Adrenal gland (tissue), 12 donors: Measurements from ENCODE around the gene FXYD4. TPM values are rescaled to one million over a fixed set of nuclear protein-coding genes. Genes with fewer than 3 reads are reported as not detected.

ENCODE experiments used
- DNase-seq, 7 donors: peaks; one replicate each; pipeline ENCODE4 v3.0.0-alpha.2; 2019 to 2020
- H3K27ac ChIP-seq, 5 donors: fragments of 200-600 bp; sonication (generic) in 4 of 5; 1 replicate in 3 of 5; 2 replicates in 2 of 5; pipeline versions ENCODE4 v1.5.1 to v1.8.0; 2016 to 2020; ENCODE audit warnings: mild to moderate bottlenecking in 1 of 5
- H3K27me3 ChIP-seq: fragments of 200-600 bp; 2 replicates; pipeline ENCODE4 v1.8.0; 2021
- H3K36me3 ChIP-seq, 2 donors: fragments of 200-600 bp; replicated peaks in 1 of 2; 1 replicate in 1 of 2; 2 replicates in 1 of 2; pipeline versions ENCODE4 v1.5.1 to v1.8.0; 2018 to 2022
- H3K4me1 ChIP-seq, 2 donors: fragments of 200-600 bp; replicated peaks in 1 of 2; 1 replicate in 1 of 2; 2 replicates in 1 of 2; pipeline versions ENCODE4 v1.5.1 to v1.8.0; 2018 to 2021
- H3K4me3 ChIP-seq, 4 donors: fragments of 200-600 bp; sonication (generic) in 3 of 4; one replicate each; pipeline ENCODE4 v1.5.1; 2016 to 2018
- H3K9me3 ChIP-seq, 3 donors: fragments of 200-600 bp; sonication (generic) in 1 of 3; replicated peaks in 1 of 3; 1 replicate in 2 of 3; 2 replicates in 1 of 3; pipeline versions ENCODE4 v1.5.1 to v1.8.0; 2016 to 2021
- POLR2A ChIP-seq, 2 donors: fragments of 450-650 bp; IDR thresholded peaks; one replicate each; pipeline ENCODE4 v1.6.1; 2017; ENCODE audit warnings: antibody characterized with exemption in 2 of 2, mild to moderate bottlenecking in 2 of 2, moderate library complexity in 1 of 2
- WGBS, 4 donors: extraction: QIAGEN DNeasy Blood & Tissue Kit in 2 of 4; methylation state at CpG; one replicate each; pipeline versions ENCODE4 v1.1.5 to v1.1.7; 2013 to 2017; 5-methylcytosine and 5-hydroxymethylcytosine counted together
- intact Hi-C, 2 donors: fragments of 100-400 bp; cut with DNase I; formaldehyde crosslinking; loops; one replicate each; pipeline versions ENCODE4 v1.14.1 to v1.15.0; 2022 to 2023
- polyA plus RNA-seq, 3 donors: library from polyadenylated mRNA; stranded (reverse); fragments of 200-250 nt in 2 of 3; fragments of 350-450 nt in 1 of 3; fragmentation: Illumina TruSeq in 1 of 3; extraction: RNeasy Lipid Tissue Mini Kit (QIAGEN cat#74804) in 1 of 3; gene quantifications; one replicate each; pipeline ENCODE4 v1.2.3, GENCODE V29; 2013 to 2014
- total RNA-seq, 9 donors: library from RNA; depleted of rRNA in 4 of 9; stranded (reverse); fragments of >200 nt in 4 of 9; fragments of 120-200 nt in 1 of 9; fragmentation: NEBNext Ultra II Directional in 1 of 9; extraction: Animal tissue kit (Norgen Biotek cat#: 25700) in 1 of 9; gene quantifications; one replicate each; pipeline versions ENCODE4 v1.1.0 to v1.2.4, GENCODE V29; 2013 to 2023
- TF ChIP-seq, protein P1 (sequence below), 6 experiments: fragments of 450-650 bp in 4 of 6; fragments of 200-600 bp in 2 of 6; sonication (generic) in 1 of 6; IDR thresholded peaks; 1 replicate in 5 of 6; 2 replicates in 1 of 6; pipeline versions ENCODE4 v1.5.1 to v1.8.0; 2016 to 2021; ENCODE audit warnings: antibody characterized with exemption in 6 of 6, mild to moderate bottlenecking in 2 of 6, moderate library complexity in 1 of 6
- donor health status: healthy with polysubstance abuse.
- donor health status: Bipolar disorder and iron deficiency.
- donor health status: DM: yes; HTN: yes; CAD: no.
- donor health status: DM: no; HTN: no; CAD: no.
- donor health status: DM: no; HTN: no; CAD: no.
- donor health status: DM: yes; HTN: yes; CAD: no.

The FXYD4 gene
- total and polyA plus RNA-seq, 12 donors, result 0.86 TPM; not detected in 11

DNA sequence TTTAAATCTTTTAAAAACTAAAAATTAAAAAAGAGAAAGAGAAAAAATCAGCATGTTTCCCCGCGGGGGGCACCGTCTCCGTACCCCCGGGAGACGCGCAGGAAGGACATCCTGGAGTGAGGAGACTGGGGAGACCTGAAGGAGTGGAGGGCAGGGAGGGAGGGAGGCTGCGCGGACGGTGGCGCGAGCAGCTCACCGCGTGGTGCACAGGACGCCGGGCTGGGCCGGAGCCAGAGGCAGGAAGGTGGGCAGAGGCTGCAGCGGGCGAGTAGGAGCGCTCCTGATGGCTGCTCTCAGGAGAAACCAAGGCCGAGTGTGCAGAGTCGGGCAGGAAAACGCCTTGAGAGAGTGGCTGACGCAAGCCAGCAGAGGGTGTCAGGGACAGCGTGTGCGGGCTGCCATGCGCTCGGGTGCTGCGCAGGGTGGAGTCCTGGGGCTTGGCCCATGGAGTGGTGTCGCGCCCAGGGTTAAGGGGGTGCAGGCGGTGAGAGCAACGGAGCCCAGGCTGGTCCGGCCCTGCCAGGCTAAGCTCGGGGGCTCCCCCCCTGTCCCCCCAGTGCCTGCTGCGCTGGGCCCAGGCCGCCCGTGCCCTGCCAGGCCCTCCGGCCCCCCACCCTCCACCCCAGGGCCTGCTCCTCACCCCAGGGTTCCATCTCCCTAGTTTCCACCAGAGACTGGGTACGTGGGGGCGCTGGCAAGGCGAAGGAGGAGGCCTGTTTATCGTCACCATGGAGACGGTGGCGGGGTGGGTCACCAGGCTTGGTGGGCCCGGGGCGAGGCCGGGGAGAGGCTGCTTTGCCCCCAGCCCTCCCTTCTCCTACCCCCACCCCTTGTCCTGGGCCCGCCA, 28.9 kb upstream of the FXYD4 start:
- no peaks in the 10 kb centered on the region for H3K9me3 ChIP-seq
- H3K4me3 ChIP-seq, result no peak overlapping the region
- H3K4me1 ChIP-seq, result no peaks in the 10 kb centered on the region
- TF ChIP-seq, protein P1, sequence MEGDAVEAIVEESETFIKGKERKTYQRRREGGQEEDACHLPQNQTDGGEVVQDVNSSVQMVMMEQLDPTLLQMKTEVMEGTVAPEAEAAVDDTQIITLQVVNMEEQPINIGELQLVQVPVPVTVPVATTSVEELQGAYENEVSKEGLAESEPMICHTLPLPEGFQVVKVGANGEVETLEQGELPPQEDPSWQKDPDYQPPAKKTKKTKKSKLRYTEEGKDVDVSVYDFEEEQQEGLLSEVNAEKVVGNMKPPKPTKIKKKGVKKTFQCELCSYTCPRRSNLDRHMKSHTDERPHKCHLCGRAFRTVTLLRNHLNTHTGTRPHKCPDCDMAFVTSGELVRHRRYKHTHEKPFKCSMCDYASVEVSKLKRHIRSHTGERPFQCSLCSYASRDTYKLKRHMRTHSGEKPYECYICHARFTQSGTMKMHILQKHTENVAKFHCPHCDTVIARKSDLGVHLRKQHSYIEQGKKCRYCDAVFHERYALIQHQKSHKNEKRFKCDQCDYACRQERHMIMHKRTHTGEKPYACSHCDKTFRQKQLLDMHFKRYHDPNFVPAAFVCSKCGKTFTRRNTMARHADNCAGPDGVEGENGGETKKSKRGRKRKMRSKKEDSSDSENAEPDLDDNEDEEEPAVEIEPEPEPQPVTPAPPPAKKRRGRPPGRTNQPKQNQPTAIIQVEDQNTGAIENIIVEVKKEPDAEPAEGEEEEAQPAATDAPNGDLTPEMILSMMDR (IDR thresholded peaks at IDR 0.05), result no peak
- TF ChIP-seq POLR2A (IDR thresholded peaks at IDR 0.05), result no peak
- no peak overlapping the region for H3K27ac ChIP-seq
- no peaks in the 10 kb centered on the region for H3K27me3 ChIP-seq
- WGBS, 4 donors, result 85 to 89% (median 87%) methylated on average over 35 to 49 of the region's 49 CpGs
- intact Hi-C loops, result loop anchor here in 1 of 2 donors (10.0 kb wide), 1 partner anchor 48 kb away; no protein-coding TSS in a partner anchor
- DNase-seq, result no peak
- no peaks in the 10 kb centered on the region for H3K36me3 ChIP-seq

DNA sequence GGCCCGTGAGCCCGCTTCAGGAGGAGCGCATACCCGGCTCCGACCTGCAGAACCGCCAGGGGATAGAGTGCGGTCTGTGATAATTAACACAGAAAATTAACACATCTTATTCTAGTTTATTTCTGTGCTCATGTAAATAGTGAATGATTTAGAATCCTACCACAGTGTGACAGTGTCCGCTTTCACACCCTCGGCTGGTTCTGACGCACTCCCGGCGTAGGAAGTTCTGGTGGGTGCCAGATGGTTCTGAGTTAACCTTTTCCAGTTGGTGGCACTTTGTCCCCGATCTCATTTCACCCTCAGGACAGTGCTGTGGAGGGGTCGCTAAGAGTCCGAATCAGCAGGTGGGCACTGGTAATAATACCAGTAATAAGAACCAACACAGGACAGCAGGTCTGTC, 28.3 kb upstream of the FXYD4 start:
- intact Hi-C loops, result loop anchor here in 1 of 2 donors (10.0 kb wide), 1 partner anchor 48 kb away; no protein-coding TSS in a partner anchor
- 90 to 98% (median 94%) methylated on average over 15 of the region's 15 CpGs for WGBS, 4 donors
- TF ChIP-seq POLR2A (IDR thresholded peaks at IDR 0.05), result no peak
- TF ChIP-seq, protein P1 (IDR thresholded peaks at IDR 0.05), result no peak

DNA sequence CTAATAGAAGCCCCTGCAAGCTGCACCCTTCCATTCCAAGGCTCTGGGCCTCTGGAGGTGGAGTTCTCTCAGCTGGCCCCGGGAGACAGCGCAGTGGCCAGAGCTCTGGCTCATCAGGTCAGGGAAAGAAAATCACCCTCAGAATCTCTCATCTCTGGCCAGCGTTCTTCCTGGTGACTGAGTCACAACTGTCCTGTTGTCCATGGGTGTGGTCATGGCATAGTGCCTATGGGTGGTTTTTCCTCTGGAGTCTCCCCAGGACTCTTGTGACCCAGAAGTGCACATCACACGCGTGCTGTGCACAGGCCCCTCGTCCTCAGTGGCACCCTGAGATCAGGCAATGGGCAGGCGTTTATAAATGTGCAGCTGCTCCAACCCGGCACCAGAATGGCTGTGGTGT, 27.4 kb upstream of the FXYD4 start:
- no peak overlapping the region for H3K4me3 ChIP-seq
- 66 to 88% (median 75%) methylated on average over 6 to 8 of the region's 8 CpGs for WGBS, 4 donors
- H3K9me3 ChIP-seq, result no peaks in the 10 kb centered on the region
- no peak overlapping the region for H3K27ac ChIP-seq
- H3K27me3 ChIP-seq, result no peaks in the 10 kb centered on the region
- DNase-seq, result peak in 3 of 7 donors; percentile 30 to 35 (median 31)
- intact Hi-C loops, result loop anchor here in 1 of 2 donors (10.0 kb wide), 1 partner anchor 49 kb away; no protein-coding TSS in a partner anchor
- H3K4me1 ChIP-seq, result no peaks in the 10 kb centered on the region
- H3K36me3 ChIP-seq, result no peaks in the 10 kb centered on the region
- TF ChIP-seq, protein P1 (IDR thresholded peaks at IDR 0.05), result no peak
- TF ChIP-seq POLR2A (IDR thresholded peaks at IDR 0.05), result no peak

More for the DNA sequence above, 28.3 kb upstream of the FXYD4 start:
- Histone ChIP-seq H3K4me3 (no peak overlapping the region), H3K9me3 (no peaks in the 10 kb centered on the region), H3K27ac (no peak overlapping the region), H3K36me3 (no peaks in the 10 kb centered on the region), H3K4me1 (no peaks in the 10 kb centered on the region), H3K27me3 (no peaks in the 10 kb centered on the region)
- no peak for DNase-seq

DNA sequence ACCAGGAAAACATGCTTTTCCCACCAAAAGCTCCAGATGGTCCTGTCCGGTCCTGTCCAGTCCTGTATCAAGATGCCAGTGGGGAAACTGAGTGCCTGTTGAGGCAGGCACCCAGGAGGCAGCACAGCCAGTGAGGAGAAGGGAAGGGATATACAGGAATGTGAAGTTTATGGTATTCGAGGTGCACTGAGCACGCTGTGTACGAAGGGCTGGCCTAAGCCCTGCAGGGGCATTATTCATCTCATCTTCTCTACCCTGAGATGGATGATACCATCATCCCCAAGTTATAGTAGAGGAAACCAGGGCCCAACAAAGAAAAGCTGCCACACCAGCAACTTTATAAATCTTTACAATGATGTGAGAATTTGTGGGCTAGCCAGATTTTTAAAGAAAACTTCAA, 23.4 kb upstream of the FXYD4 start:
- Histone ChIP-seq H3K4me3 (no peak overlapping the region), H3K9me3 (no peaks in the 10 kb centered on the region), H3K4me1 (no peaks in the 10 kb centered on the region), H3K27ac (no peak overlapping the region), H3K27me3 (peaks cover 4% of the 10 kb centered on the region), H3K36me3 (no peaks in the 10 kb centered on the region)
- DNase-seq, result no peak
- intact Hi-C loops, result loop anchor here (2.0 to 10.0 kb wide), 2 partner anchors 53 kb away; no protein-coding TSS in a partner anchor
- TF ChIP-seq, protein P1 (IDR thresholded peaks at IDR 0.05), result no peak
- no peak for TF ChIP-seq POLR2A (IDR thresholded peaks at IDR 0.05)
- WGBS, 4 donors, result 83 to 88% (median 86%) methylated on average over 4 of the region's 4 CpGs
